SK-N-SH treated with all-trans-retinoic acid at 6 μM for 48 hours (cell line): ENCODE measurements around the gene RGL2.

Experiments used
- ATAC-seq: fragments of 200-7000 bp; cut with Tn5 transposase; 3 replicates; pipeline ENCODE4 v1.9.1; 2020; ENCODE audit warnings: mild to moderate bottlenecking, moderate library complexity
- ARNTL ChIP-seq: fragments of 450-650 bp; formaldehyde crosslinking; IDR thresholded peaks from 2 replicates; pipeline ENCODE4 v1.5.0; 2020; ENCODE audit warnings: low read depth, mild to moderate bottlenecking, moderate library complexity, borderline replicate concordance
- BACH2 ChIP-seq: fragments of 250-450 bp; sonication (Bioruptor Pico); IDR thresholded peaks from 2 replicates; pipeline ENCODE4 v1.9.0; 2021; ENCODE audit warnings: mild to moderate bottlenecking, borderline replicate concordance
- CSDC2 ChIP-seq: fragments of 250-450 bp; sonication (Bioruptor Pico); IDR thresholded peaks from 2 replicates; pipeline ENCODE4 v1.5.0; 2020; ENCODE audit warnings: mild to moderate bottlenecking, moderate library complexity
- ESRRG ChIP-seq: fragments of 250-450 bp; sonication (Bioruptor Pico); IDR thresholded peaks from 2 replicates; pipeline ENCODE4 v1.6.1; 2021; ENCODE audit warnings: mild to moderate bottlenecking
- GLIS3 ChIP-seq: fragments of 250-450 bp; sonication (Bioruptor Pico); IDR thresholded peaks from 2 replicates; pipeline ENCODE4 v1.5.0; 2020; ENCODE audit warnings: mild to moderate bottlenecking, moderate library complexity
- ISL1 ChIP-seq: fragments of 250-450 bp; sonication (Bioruptor Pico); IDR thresholded peaks from 2 replicates; pipeline ENCODE4 v2.1.2; 2022; ENCODE audit warnings: mild to moderate bottlenecking, moderate library complexity
- OSR1 ChIP-seq: fragments of 250-450 bp; sonication (Bioruptor Pico); IDR thresholded peaks from 2 replicates; pipeline ENCODE4 v1.8.0; 2022; ENCODE audit warnings: moderate library complexity, mild to moderate bottlenecking, inconsistent platforms
- PPARA ChIP-seq: fragments of 250-450 bp; sonication (Bioruptor Pico); IDR thresholded peaks from 2 replicates; pipeline ENCODE4 v1.5.0; 2020; ENCODE audit warnings: mild to moderate bottlenecking, borderline replicate concordance
- RARB ChIP-seq: fragments of 250-450 bp; sonication (Bioruptor Pico); IDR thresholded peaks from 2 replicates; pipeline ENCODE4 v1.8.0; 2021; ENCODE audit warnings: mild to moderate bottlenecking, moderate library complexity
- SNAI2 ChIP-seq: fragments of 250-450 bp; sonication (Bioruptor Pico); IDR thresholded peaks from 2 replicates; pipeline ENCODE4 v1.5.0; 2020; ENCODE audit warnings: mild to moderate bottlenecking, moderate library complexity
- TCF4 ChIP-seq: fragments of 250-450 bp; sonication (Bioruptor Pico); IDR thresholded peaks from 2 replicates; pipeline ENCODE4 v1.8.0; 2021; ENCODE audit warnings: mild to moderate bottlenecking, moderate library complexity, borderline replicate concordance
- TOX ChIP-seq: fragments of 250-450 bp; sonication (Bioruptor Pico); IDR thresholded peaks from 2 replicates; pipeline ENCODE4 v1.8.0; 2021; ENCODE audit warnings: mild to moderate bottlenecking, moderate library complexity, borderline replicate concordance
- ZC3H10 ChIP-seq: fragments of 250-450 bp; sonication (Bioruptor Pico); IDR thresholded peaks from 2 replicates; pipeline ENCODE4 v1.5.1; 2021; ENCODE audit warnings: mild to moderate bottlenecking, moderate library complexity
- ZFP30 ChIP-seq: fragments of 450-650 bp; formaldehyde crosslinking; IDR thresholded peaks from 2 replicates; pipeline ENCODE4 v1.5.0; 2022; ENCODE audit warnings: mild to moderate bottlenecking, moderate library complexity
- ZNF565 ChIP-seq: fragments of 450-650 bp; formaldehyde crosslinking; conservative IDR thresholded peaks from 2 replicates; pipeline ENCODE4 v1.5.0; 2020; ENCODE audit warnings: low read depth, mild to moderate bottlenecking, moderate library complexity
- ZNF70 ChIP-seq: fragments of 450-650 bp; formaldehyde crosslinking; IDR thresholded peaks from 2 replicates; pipeline ENCODE4 v1.5.0; 2020; ENCODE audit warnings: mild to moderate bottlenecking, moderate library complexity
- TF ChIP-seq, protein P1 (sequence below): fragments of 250-450 bp; sonication (Bioruptor Pico); IDR thresholded peaks from 2 replicates; pipeline ENCODE4 v1.8.0; 2021; ENCODE audit warnings: low read depth, mild to moderate bottlenecking, moderate library complexity, borderline replicate concordance
- TF ChIP-seq, protein P2 (sequence below): fragments of 250-450 bp; sonication (Bioruptor Pico); IDR thresholded peaks from 2 replicates; pipeline ENCODE4 v1.5.0; 2020; ENCODE audit warnings: mild to moderate bottlenecking, moderate library complexity
- TF ChIP-seq, protein P3 (sequence below): fragments of 250-450 bp; sonication (Bioruptor Pico); IDR thresholded peaks from 2 replicates; pipeline ENCODE4 v1.8.0; 2020; ENCODE audit warnings: mild to moderate bottlenecking, moderate library complexity, borderline replicate concordance
- TF ChIP-seq, protein P4 (sequence below): fragments of 250-450 bp; sonication (Bioruptor Pico); IDR thresholded peaks from 2 replicates; pipeline ENCODE4 v1.5.1; 2021; ENCODE audit warnings: mild to moderate bottlenecking, moderate library complexity
- TF ChIP-seq, protein P5 (sequence below): fragments of 250-450 bp; sonication (Bioruptor Pico); IDR thresholded peaks from 2 replicates; pipeline ENCODE4 v1.5.1; 2020; ENCODE audit warnings: low read depth, mild to moderate bottlenecking, moderate library complexity

Gene RGL2

DNA sequence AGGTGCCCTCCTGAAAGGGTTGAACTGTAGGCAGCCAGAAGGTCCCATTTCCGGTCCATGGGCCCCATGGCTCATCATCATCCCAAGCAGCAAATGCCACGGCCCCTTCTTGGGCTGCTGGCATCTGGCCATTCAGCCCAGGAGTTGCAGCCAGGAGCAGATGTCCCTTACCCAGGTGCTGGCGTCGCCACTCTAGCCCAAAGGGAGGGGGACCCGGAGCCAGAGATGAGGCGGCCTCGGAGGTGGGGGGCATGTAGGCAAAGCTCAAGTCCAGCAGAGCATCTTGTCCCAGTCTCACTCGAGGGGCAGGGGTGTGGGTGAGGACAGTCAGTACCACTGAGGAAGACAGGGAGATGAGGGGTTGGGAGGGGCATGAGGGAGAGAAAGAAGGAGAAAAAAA, 6.3 kb upstream of the RGL2 start:
- no peak for ATAC-seq
- TF ChIP-seq BACH2 (CRISPR knock-in tag) (no peak), ZFP30 (CRISPR knock-in tag) (no peak)

DNA sequence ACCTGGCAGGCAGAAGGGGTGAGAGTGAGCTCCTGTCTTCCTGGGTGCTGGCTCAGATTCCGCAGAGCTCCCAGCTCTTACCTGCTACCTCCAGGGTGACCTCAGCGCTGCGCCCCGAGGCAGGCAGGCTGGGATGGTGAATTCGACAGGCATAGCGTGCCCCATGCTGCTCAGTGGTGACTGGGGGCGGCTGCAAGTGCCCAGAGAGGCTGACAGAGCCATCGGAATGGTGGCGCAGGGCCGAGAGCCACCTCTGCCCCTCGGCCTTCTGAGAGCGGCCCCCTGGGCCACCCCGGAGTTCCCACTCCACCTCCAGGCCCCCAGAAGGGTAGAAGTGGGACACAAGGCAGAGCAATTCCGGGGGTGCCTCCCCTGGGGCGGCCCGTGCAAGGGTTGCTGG, 5.5 kb upstream of the RGL2 start:
- no peak for TF ChIP-seq ARNTL
- no peak for TF ChIP-seq OSR1
- TF ChIP-seq, protein P1, sequence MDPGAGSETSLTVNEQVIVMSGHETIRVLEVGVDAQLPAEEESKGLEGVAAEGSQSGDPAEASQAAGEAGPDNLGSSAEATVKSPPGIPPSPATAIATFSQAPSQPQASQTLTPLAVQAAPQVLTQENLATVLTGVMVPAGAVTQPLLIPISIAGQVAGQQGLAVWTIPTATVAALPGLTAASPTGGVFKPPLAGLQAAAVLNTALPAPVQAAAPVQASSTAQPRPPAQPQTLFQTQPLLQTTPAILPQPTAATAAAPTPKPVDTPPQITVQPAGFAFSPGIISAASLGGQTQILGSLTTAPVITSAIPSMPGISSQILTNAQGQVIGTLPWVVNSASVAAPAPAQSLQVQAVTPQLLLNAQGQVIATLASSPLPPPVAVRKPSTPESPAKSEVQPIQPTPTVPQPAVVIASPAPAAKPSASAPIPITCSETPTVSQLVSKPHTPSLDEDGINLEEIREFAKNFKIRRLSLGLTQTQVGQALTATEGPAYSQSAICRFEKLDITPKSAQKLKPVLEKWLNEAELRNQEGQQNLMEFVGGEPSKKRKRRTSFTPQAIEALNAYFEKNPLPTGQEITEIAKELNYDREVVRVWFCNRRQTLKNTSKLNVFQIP, result no peak
- TF ChIP-seq TOX (CRISPR knock-in tag), result no peak
- TF ChIP-seq, protein P2, sequence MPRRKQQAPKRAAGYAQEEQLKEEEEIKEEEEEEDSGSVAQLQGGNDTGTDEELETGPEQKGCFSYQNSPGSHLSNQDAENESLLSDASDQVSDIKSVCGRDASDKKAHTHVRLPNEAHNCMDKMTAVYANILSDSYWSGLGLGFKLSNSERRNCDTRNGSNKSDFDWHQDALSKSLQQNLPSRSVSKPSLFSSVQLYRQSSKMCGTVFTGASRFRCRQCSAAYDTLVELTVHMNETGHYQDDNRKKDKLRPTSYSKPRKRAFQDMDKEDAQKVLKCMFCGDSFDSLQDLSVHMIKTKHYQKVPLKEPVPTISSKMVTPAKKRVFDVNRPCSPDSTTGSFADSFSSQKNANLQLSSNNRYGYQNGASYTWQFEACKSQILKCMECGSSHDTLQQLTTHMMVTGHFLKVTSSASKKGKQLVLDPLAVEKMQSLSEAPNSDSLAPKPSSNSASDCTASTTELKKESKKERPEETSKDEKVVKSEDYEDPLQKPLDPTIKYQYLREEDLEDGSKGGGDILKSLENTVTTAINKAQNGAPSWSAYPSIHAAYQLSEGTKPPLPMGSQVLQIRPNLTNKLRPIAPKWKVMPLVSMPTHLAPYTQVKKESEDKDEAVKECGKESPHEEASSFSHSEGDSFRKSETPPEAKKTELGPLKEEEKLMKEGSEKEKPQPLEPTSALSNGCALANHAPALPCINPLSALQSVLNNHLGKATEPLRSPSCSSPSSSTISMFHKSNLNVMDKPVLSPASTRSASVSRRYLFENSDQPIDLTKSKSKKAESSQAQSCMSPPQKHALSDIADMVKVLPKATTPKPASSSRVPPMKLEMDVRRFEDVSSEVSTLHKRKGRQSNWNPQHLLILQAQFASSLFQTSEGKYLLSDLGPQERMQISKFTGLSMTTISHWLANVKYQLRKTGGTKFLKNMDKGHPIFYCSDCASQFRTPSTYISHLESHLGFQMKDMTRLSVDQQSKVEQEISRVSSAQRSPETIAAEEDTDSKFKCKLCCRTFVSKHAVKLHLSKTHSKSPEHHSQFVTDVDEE (CRISPR knock-in tag), result no peak
- TF ChIP-seq, protein P3, sequence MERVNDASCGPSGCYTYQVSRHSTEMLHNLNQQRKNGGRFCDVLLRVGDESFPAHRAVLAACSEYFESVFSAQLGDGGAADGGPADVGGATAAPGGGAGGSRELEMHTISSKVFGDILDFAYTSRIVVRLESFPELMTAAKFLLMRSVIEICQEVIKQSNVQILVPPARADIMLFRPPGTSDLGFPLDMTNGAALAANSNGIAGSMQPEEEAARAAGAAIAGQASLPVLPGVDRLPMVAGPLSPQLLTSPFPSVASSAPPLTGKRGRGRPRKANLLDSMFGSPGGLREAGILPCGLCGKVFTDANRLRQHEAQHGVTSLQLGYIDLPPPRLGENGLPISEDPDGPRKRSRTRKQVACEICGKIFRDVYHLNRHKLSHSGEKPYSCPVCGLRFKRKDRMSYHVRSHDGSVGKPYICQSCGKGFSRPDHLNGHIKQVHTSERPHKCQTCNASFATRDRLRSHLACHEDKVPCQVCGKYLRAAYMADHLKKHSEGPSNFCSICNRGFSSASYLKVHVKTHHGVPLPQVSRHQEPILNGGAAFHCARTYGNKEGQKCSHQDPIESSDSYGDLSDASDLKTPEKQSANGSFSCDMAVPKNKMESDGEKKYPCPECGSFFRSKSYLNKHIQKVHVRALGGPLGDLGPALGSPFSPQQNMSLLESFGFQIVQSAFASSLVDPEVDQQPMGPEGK (CRISPR knock-in tag), result no peak
- TF ChIP-seq, protein P4, sequence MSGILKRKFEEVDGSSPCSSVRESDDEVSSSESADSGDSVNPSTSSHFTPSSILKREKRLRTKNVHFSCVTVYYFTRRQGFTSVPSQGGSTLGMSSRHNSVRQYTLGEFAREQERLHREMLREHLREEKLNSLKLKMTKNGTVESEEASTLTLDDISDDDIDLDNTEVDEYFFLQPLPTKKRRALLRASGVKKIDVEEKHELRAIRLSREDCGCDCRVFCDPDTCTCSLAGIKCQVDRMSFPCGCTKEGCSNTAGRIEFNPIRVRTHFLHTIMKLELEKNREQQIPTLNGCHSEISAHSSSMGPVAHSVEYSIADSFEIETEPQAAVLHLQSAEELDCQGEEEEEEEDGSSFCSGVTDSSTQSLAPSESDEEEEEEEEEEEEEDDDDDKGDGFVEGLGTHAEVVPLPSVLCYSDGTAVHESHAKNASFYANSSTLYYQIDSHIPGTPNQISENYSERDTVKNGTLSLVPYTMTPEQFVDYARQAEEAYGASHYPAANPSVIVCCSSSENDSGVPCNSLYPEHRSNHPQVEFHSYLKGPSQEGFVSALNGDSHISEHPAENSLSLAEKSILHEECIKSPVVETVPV (CRISPR knock-in tag), result no peak
- TF ChIP-seq, protein P5, sequence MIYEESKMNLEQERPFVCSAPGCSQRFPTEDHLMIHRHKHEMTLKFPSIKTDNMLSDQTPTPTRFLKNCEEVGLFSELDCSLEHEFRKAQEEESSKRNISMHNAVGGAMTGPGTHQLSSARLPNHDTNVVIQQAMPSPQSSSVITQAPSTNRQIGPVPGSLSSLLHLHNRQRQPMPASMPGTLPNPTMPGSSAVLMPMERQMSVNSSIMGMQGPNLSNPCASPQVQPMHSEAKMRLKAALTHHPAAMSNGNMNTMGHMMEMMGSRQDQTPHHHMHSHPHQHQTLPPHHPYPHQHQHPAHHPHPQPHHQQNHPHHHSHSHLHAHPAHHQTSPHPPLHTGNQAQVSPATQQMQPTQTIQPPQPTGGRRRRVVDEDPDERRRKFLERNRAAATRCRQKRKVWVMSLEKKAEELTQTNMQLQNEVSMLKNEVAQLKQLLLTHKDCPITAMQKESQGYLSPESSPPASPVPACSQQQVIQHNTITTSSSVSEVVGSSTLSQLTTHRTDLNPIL (CRISPR knock-in tag), result no peak
- no peak for TF ChIP-seq ZC3H10 (CRISPR knock-in tag)
- TF ChIP-seq ZNF70 (CRISPR knock-in tag), result no peak
- no peak for TF ChIP-seq PPARA
- no peak for TF ChIP-seq RARB
- TF ChIP-seq CSDC2 (CRISPR knock-in tag), result no peak
- TF ChIP-seq TCF4 (CRISPR knock-in tag), result no peak
- TF ChIP-seq ZNF565 (CRISPR knock-in tag), result no peak
- no peak for TF ChIP-seq ESRRG (CRISPR knock-in tag)
- no peak for TF ChIP-seq SNAI2
- TF ChIP-seq GLIS3 (CRISPR knock-in tag), result no peak
- no peak for TF ChIP-seq ISL1 (CRISPR knock-in tag)
- TF ChIP-seq, all 23 proteins: peak for 0
- ATAC-seq, result no peak

DNA sequence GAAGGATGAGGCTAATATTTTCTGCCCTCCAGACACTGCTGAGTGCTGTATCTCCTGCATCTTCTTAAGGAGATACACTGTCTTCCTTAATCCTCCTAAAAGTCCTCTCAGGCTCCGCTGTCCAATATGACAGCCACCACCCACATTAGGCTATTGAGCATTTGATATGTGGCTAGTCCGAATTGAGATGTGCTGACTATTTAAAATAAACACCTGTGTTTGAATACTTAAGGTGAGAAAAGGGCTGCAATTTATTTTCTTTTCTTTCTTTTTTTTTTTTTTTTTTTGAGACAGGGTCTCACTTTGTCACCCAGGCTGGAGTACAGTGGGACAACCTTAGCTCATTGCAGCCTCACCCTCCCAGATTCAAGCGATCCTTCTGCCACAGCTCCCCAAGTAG, 3.1 kb upstream of the RGL2 start:
- no peak for ATAC-seq
- TF ChIP-seq, protein P1, result no peak
